OCI-LY3 (cell line): ENCODE results near the gene OTUD3.

Experiments used
- H2AFZ ChIP-seq: fragments of 200-600, 300-600 bp; shearing (Covaris generic); 2 replicates; pipeline ENCODE4 v1.6.0; 2014; ENCODE audit warnings: antibody characterized with exemption, low read depth, low read length
- H3K27ac ChIP-seq: fragments of 200-600, 300-600 bp; sonication (generic); 2 replicates; pipeline ENCODE4 v1.5.1; 2014; ENCODE audit warnings: mild to moderate bottlenecking, low read length, moderate library complexity, mixed read lengths
- H3K27me3 ChIP-seq: fragments of 200-600, 300-600 bp; sonication (generic); 2 replicates; pipeline ENCODE4 v1.6.1; 2014; ENCODE audit warnings: low read depth, low read length, mixed read lengths
- H3K36me3 ChIP-seq: fragments of 200-600, 300-600 bp; sonication (generic); replicated peaks from 2 replicates; pipeline ENCODE3; 2014; ENCODE audit warnings: low read depth, low read length, mixed read lengths
- H3K4me1 ChIP-seq: fragments of 300-600, 200-600 bp; sonication (generic); 2 replicates; pipeline ENCODE4 v1.6.1; 2014; ENCODE audit warnings: low read length, mixed read lengths
- H3K4me2 ChIP-seq: fragments of 200-600, 300-600 bp; sonication (generic); 2 replicates; pipeline ENCODE4 v1.6.1; 2014; ENCODE audit warnings: low read length, mixed read lengths
- H3K4me3 ChIP-seq: fragments of 300-600, 200-600 bp; sonication (generic); 2 replicates; pipeline ENCODE4 v1.5.1; 2014; ENCODE audit warnings: antibody characterized with exemption, mild to moderate bottlenecking, low read length, moderate library complexity
- H3K79me2 ChIP-seq: fragments of 300-600, 200-600 bp; shearing (Covaris generic); 2 replicates; pipeline ENCODE4 v1.6.1; 2014; ENCODE audit warnings: mild to moderate bottlenecking, low read length, mixed read lengths
- H3K9ac ChIP-seq: fragments of 300-600, 200-600 bp; shearing (Covaris generic); 2 replicates; pipeline ENCODE4 v1.6.0; 2014; ENCODE audit warnings: mild to moderate bottlenecking, low read length, moderate library complexity
- H3K9me3 ChIP-seq: fragments of 200-600, 300-600 bp; shearing (Covaris generic); 2 replicates; pipeline ENCODE4 v1.6.1; 2014; ENCODE audit warnings: low read length, mixed read lengths; ENCODE audit not compliant: insufficient read depth
- H4K20me1 ChIP-seq: fragments of 200-600, 300-600 bp; sonication (generic); 2 replicates; pipeline ENCODE4 v1.6.1; 2016; ENCODE audit warnings: low read length, mixed read lengths; ENCODE audit not compliant: insufficient read depth
- CTCF ChIP-seq: fragments of 200-600, 300-600 bp; sonication (generic); IDR thresholded peaks from 2 replicates; pipeline ENCODE4 v1.5.1; 2014; ENCODE audit warnings: antibody characterized with exemption, low read length, low read depth
- EZH2phosphoT487 ChIP-seq: fragments of 200-600 bp; shearing (Covaris generic); IDR thresholded peaks from 2 replicates; pipeline ENCODE4 v1.6.1; 2018; ENCODE audit warnings: antibody characterized with exemption, mixed run types, low read depth

OTUD3 gene

GRCh38 chr1:19892628-19893168 lies 10.5 kb downstream of the OTUD3 start:
- H3K36me3 ChIP-seq: peaks cover 24% of the 10 kb centered on the region
- peak overlapping the region; percentile 9; the same call in 1 of the 2 replicates for H3K4me2 ChIP-seq
- peaks cover 20% of the 10 kb centered on the region for H3K4me1 ChIP-seq
- no peak overlapping the region for H3K27ac ChIP-seq
- no peak overlapping the region for H3K9ac ChIP-seq
- no peak overlapping the region for H3K4me3 ChIP-seq
- no peak overlapping the region for H2AFZ ChIP-seq
- H4K20me1 ChIP-seq: peaks cover 18% of the 10 kb centered on the region; the same call in 1 of the 2 replicates
- peaks cover 29% of the 10 kb centered on the region for H3K79me2 ChIP-seq
- TF ChIP-seq EZH2phosphoT487 (no peak), CTCF (no peak)
- no peaks in the 10 kb centered on the region for H3K9me3 ChIP-seq
- H3K27me3 ChIP-seq: no peaks in the 10 kb centered on the region

- peaks cover 20% of the 10 kb centered on the region for H3K4me1 ChIP-seq
- H3K4me3 ChIP-seq: no peak overlapping the region
- H2AFZ ChIP-seq: no peak overlapping the region
- no peaks in the 10 kb centered on the region for H3K9me3 ChIP-seq
- H3K27me3 ChIP-seq: no peaks in the 10 kb centered on the region
- no peak overlapping the region for H3K27ac ChIP-seq
- no peak overlapping the region for H3K4me2 ChIP-seq
- peaks cover 19% of the 10 kb centered on the region for H3K79me2 ChIP-seq
- no peak overlapping the region for H3K9ac ChIP-seq
- TF ChIP-seq CTCF (no peak), EZH2phosphoT487 (no peak)
- peaks cover 25% of the 10 kb centered on the region for H3K36me3 ChIP-seq
- peaks cover 15% of the 10 kb centered on the region; the same call in 1 of the 2 replicates for H4K20me1 ChIP-seq
These were observed 11.5 kb downstream of the OTUD3 start for GRCh38 chr1:19893687-19894086.

GRCh38 chr1:19894218-19894617 lies 12.0 kb downstream of the OTUD3 start:
- H4K20me1 ChIP-seq: peaks cover 12% of the 10 kb centered on the region; the same call in 1 of the 2 replicates
- no peak overlapping the region for H3K4me3 ChIP-seq
- H3K27me3 ChIP-seq: no peaks in the 10 kb centered on the region
- H3K9me3 ChIP-seq: no peaks in the 10 kb centered on the region
- no peak overlapping the region for H2AFZ ChIP-seq
- no peak overlapping the region for H3K27ac ChIP-seq
- peaks cover 14% of the 10 kb centered on the region for H3K79me2 ChIP-seq
- H3K36me3 ChIP-seq: peaks cover 30% of the 10 kb centered on the region
- TF ChIP-seq CTCF: no peak
- TF ChIP-seq EZH2phosphoT487: no peak
- H3K4me2 ChIP-seq: no peak overlapping the region
- no peak overlapping the region for H3K9ac ChIP-seq
- peaks cover 20% of the 10 kb centered on the region for H3K4me1 ChIP-seq

GRCh38 chr1:19901653-19902052 lies 19.5 kb downstream of the OTUD3 start:
- Histone ChIP-seq H3K27me3 (no peaks in the 10 kb centered on the region), H2AFZ (no peak overlapping the region), H3K27ac (no peak overlapping the region), H3K4me1 (no peaks in the 10 kb centered on the region), H3K79me2 (no peaks in the 10 kb centered on the region), H3K4me3 (no peak overlapping the region), H3K4me2 (no peak overlapping the region), H3K36me3 (peaks cover 34% of the 10 kb centered on the region), H3K9me3 (no peaks in the 10 kb centered on the region), H4K20me1 (no peaks in the 10 kb centered on the region), H3K9ac (no peak overlapping the region)
- no peak for TF ChIP-seq CTCF
- no peak for TF ChIP-seq EZH2phosphoT487
